B cell (primary cell): ENCODE measurements around the gene EVC. TPM values are rescaled to one million over a fixed set of nuclear protein-coding genes. Genes with fewer than 3 reads are reported as not detected.

Experiments used
- ATAC-seq: fragments of 200-7000 bp; cut with Tn5 transposase; one replicate; pipeline ENCODE4 v1.10.0; 2021; ENCODE audit warnings: low read depth, mild to moderate bottlenecking, moderate number of reproducible peaks, moderate library complexity
- CTCF ChIA-PET: fragments of 350-600 bp; sonication (Branson Sonifier 250); formaldehyde crosslinking; loops from one replicate; lab custom pipeline; 2021; ENCODE audit warnings: antibody characterized with exemption, inconsistent platforms; lab: Charles Lee
- POLR2A ChIA-PET: fragments of 350-600 bp; sonication (Branson Sonifier 250); formaldehyde crosslinking; loops from one replicate; lab custom pipeline; 2021; ENCODE audit warnings: antibody characterized with exemption; lab: Charles Lee
- DNase-seq: peaks from one replicate; pipeline ENCODE4 v3.0.0; 2013
- H2AFZ ChIP-seq: 2 replicates; pipeline ENCODE4 v1.6.1; 2012; ENCODE audit warnings: mild to moderate bottlenecking, low read depth, low read length; ENCODE audit not compliant: insufficient read depth, poor library complexity, severe bottlenecking
- H3K27ac ChIP-seq, 2 donors: 1 replicate in 1 of 2; 2 replicates in 1 of 2; pipeline ENCODE4 v1.5.1; 2012 to 2013; ENCODE audit warnings: low read length in 2 of 2, mild to moderate bottlenecking in 2 of 2, moderate library complexity in 1 of 2
- H3K27me3 ChIP-seq, 4 experiments: fragments of 200-600 bp in 1 of 4; sonication (generic) in 1 of 4; replicated peaks in 1 of 4; 1 replicate in 2 of 4; 2 replicates in 2 of 4; pipeline versions ENCODE4 v1.6.1 to v1.7.0; 2013 to 2016; ENCODE audit warnings: low read length in 3 of 4, mild to moderate bottlenecking in 2 of 4, mixed read lengths in 1 of 4, moderate library complexity in 1 of 4; ENCODE audit not compliant: insufficient read depth in 4 of 4, control insufficient read depth in 3 of 4; ENCODE audit errors: control extremely low read depth in 1 of 4
- H3K36me3 ChIP-seq, 2 experiments: replicated peaks in 1 of 2; 1 replicate in 1 of 2; 2 replicates in 1 of 2; pipeline versions ENCODE4 v1.6.1 to v1.7.1; 2013; ENCODE audit warnings: low read length in 1 of 2; ENCODE audit not compliant: insufficient read depth in 2 of 2, control insufficient read depth in 1 of 2; ENCODE audit errors: control extremely low read depth in 1 of 2, extremely low read depth in 1 of 2
- H3K4me1 ChIP-seq, 2 donors: fragments of 200-600 bp in 1 of 2; sonication (generic) in 1 of 2; 1 replicate in 1 of 2; 2 replicates in 1 of 2; pipeline versions ENCODE4 v1.5.1 to v1.6.1; 2013 to 2017; ENCODE audit warnings: low read length in 2 of 2; ENCODE audit not compliant: control insufficient read depth in 2 of 2, insufficient read depth in 2 of 2
- H3K4me2 ChIP-seq: replicated peaks from 2 replicates; pipeline ENCODE3; 2012; ENCODE audit warnings: mild to moderate bottlenecking, low read depth, low read length; ENCODE audit not compliant: poor library complexity, severe bottlenecking
- H3K4me3 ChIP-seq, 5 experiments: fragments of 200-600 bp in 1 of 5; sonication (generic) in 1 of 5; 1 replicate in 3 of 5; 2 replicates in 2 of 5; pipeline versions ENCODE4 v1.5.1 to v1.7.0; 2011 to 2016; ENCODE audit warnings: low read length in 4 of 5, mild to moderate bottlenecking in 4 of 5, low read depth in 2 of 5, control low read depth in 1 of 5, moderate library complexity in 1 of 5; ENCODE audit not compliant: insufficient read depth in 1 of 5; ENCODE audit errors: control extremely low read depth in 1 of 5, extremely low read depth in 1 of 5
- H3K79me2 ChIP-seq: fragments of 200-600 bp; sonication (generic); one replicate; pipeline ENCODE4 v1.6.0; 2016; ENCODE audit warnings: low read length; ENCODE audit not compliant: control insufficient read depth, insufficient read depth
- H3K9ac ChIP-seq: fragments of 200-600 bp; sonication (generic); 2 replicates; pipeline ENCODE4 v1.6.1; 2017; ENCODE audit warnings: mild to moderate bottlenecking, low read length, moderate library complexity
- H3K9me3 ChIP-seq, 3 donors: one replicate each; pipeline versions ENCODE4 v1.6.1 to v1.7.1; 2013; ENCODE audit warnings: low read length in 2 of 3; ENCODE audit not compliant: control insufficient read depth in 2 of 3, insufficient read depth in 1 of 3; ENCODE audit errors: control extremely low read depth in 1 of 3
- H4K20me1 ChIP-seq: 2 replicates; pipeline ENCODE4 v1.6.0; 2012; ENCODE audit warnings: mild to moderate bottlenecking, low read length; ENCODE audit not compliant: insufficient read depth, control insufficient read depth, poor library complexity, severe bottlenecking
- H3K27ac Mint-ChIP-seq: one replicate; pipeline ENCODE4 v1.8.0; 2021; ENCODE audit warnings: mixed read lengths
- H3K27me3 Mint-ChIP-seq: one replicate; pipeline ENCODE4 v1.8.0; 2021; ENCODE audit warnings: mixed read lengths
- H3K4me1 Mint-ChIP-seq: one replicate; pipeline ENCODE4 v1.8.0; 2021; ENCODE audit warnings: mixed read lengths
- H3K4me3 Mint-ChIP-seq: one replicate; pipeline ENCODE4 v1.8.0; 2021; ENCODE audit warnings: mixed read lengths
- H3K9me3 Mint-ChIP-seq: one replicate; pipeline ENCODE4 v1.8.0; 2022; ENCODE audit warnings: mixed read lengths; ENCODE audit not compliant: insufficient read depth
- EZH2 ChIP-seq: IDR thresholded peaks from 2 replicates; pipeline ENCODE4 v1.6.1; 2012; ENCODE audit warnings: borderline replicate concordance, low read depth, mild to moderate bottlenecking, moderate library complexity, low read length; ENCODE audit not compliant: insufficient read depth, poor library complexity, severe bottlenecking
- WGBS: methylation state at CpG from one replicate; pipeline ENCODE4 v1.1.5; 2013; ENCODE audit warnings: missing lambda C conversion rate; ENCODE audit not compliant: insufficient coverage; 5-methylcytosine and 5-hydroxymethylcytosine counted together
- intact Hi-C: fragments of 100-400 bp; cut with micrococcal nuclease; formaldehyde crosslinking; loops from one replicate; pipeline ENCODE4 v1.10.0; 2022
- polyA plus RNA-seq: library from polyadenylated mRNA; depleted of rRNA; stranded (reverse); fragments of >200 nt; gene quantifications from 2 replicates; pipeline ENCODE4 v1.2.3, GENCODE V29; 2012
- total RNA-seq, 2 donors: library from RNA; stranded (reverse); fragments of 120-200 nt in 1 of 2; gene quantifications; 1 replicate in 1 of 2; 2 replicates in 1 of 2; pipeline versions ENCODE4 v1.2.3 to v1.2.4, GENCODE V29; 2013 to 2022
- TF ChIP-seq, protein P1 (sequence below): fragments of 200-600 bp; IDR thresholded peaks from one replicate; pipeline ENCODE4 v1.8.0; 2022; ENCODE audit warnings: antibody characterized with exemption, mild to moderate bottlenecking

Gene EVC
- total and polyA plus RNA-seq, 2 donors (not counting 1 experiment from before 2014, with no cell fraction given) = 1.5 TPM; not detected in 1

DNA sequence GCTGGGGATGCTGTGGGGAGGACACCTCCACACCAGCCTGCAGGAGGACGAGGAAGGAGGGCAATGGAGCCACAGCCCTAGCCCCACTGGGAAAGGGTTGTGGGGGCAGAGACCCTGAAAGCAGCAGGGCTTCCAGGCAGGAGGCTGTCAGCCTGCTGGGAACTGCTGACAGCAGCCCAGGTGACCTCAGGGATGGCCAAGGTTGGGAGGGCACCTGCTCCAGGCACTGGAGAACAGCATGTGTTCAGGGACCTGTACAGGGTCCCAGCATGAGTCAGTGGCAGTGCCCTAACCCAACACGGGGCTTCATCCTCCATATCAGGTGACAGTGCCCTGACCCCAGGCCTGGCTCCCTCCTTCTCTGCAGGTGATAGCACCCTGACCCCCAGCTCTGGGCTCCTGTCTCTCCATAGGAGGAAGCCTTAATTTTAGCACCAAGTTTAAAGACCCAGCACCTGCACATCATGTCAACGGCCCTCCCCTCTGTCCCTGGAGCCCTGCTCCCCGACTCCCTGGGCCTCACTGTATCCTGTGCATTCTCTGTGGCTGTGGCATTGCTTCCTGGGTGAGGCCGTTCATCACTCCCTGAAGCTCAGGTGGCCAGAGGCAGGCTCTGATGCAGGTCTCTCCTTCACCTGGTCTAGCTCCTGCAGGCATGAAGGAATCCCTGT is 115.6 kb downstream of the EVC start:
- H3K36me3 ChIP-seq = no peaks in the 10 kb centered on the region
- H3K79me2 ChIP-seq = no peaks in the 10 kb centered on the region
- TF ChIP-seq EZH2 = no peak
- TF ChIP-seq, protein P1, sequence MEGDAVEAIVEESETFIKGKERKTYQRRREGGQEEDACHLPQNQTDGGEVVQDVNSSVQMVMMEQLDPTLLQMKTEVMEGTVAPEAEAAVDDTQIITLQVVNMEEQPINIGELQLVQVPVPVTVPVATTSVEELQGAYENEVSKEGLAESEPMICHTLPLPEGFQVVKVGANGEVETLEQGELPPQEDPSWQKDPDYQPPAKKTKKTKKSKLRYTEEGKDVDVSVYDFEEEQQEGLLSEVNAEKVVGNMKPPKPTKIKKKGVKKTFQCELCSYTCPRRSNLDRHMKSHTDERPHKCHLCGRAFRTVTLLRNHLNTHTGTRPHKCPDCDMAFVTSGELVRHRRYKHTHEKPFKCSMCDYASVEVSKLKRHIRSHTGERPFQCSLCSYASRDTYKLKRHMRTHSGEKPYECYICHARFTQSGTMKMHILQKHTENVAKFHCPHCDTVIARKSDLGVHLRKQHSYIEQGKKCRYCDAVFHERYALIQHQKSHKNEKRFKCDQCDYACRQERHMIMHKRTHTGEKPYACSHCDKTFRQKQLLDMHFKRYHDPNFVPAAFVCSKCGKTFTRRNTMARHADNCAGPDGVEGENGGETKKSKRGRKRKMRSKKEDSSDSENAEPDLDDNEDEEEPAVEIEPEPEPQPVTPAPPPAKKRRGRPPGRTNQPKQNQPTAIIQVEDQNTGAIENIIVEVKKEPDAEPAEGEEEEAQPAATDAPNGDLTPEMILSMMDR = no peak
- H2AFZ ChIP-seq = no peak overlapping the region
- no peak overlapping the region for H3K4me3 Mint-ChIP-seq
- no peak overlapping the region for H3K9ac ChIP-seq
- no peaks in the 10 kb centered on the region for H3K9me3 Mint-ChIP-seq
- WGBS = 14% methylated on average over 5 of the region's 5 CpGs
- no peaks in the 10 kb centered on the region for H3K9me3 ChIP-seq
- no peaks in the 10 kb centered on the region for H4K20me1 ChIP-seq
- H3K27ac ChIP-seq = no peak overlapping the region
- no peak overlapping the region for H3K4me3 ChIP-seq
- no peak for DNase-seq
- POLR2A ChIA-PET = no interaction called here
- no peak overlapping the region for H3K4me2 ChIP-seq
- no peaks in the 10 kb centered on the region for H3K27me3 ChIP-seq
- no peak overlapping the region for H3K27ac Mint-ChIP-seq
- ATAC-seq = no peak
- intact Hi-C loops = no loop called here
- H3K4me1 Mint-ChIP-seq = peaks cover 10% of the 10 kb centered on the region
- H3K4me1 ChIP-seq = no peaks in the 10 kb centered on the region
- H3K27me3 Mint-ChIP-seq = peaks cover 9% of the 10 kb centered on the region
- CTCF ChIA-PET = no interaction called here

DNA sequence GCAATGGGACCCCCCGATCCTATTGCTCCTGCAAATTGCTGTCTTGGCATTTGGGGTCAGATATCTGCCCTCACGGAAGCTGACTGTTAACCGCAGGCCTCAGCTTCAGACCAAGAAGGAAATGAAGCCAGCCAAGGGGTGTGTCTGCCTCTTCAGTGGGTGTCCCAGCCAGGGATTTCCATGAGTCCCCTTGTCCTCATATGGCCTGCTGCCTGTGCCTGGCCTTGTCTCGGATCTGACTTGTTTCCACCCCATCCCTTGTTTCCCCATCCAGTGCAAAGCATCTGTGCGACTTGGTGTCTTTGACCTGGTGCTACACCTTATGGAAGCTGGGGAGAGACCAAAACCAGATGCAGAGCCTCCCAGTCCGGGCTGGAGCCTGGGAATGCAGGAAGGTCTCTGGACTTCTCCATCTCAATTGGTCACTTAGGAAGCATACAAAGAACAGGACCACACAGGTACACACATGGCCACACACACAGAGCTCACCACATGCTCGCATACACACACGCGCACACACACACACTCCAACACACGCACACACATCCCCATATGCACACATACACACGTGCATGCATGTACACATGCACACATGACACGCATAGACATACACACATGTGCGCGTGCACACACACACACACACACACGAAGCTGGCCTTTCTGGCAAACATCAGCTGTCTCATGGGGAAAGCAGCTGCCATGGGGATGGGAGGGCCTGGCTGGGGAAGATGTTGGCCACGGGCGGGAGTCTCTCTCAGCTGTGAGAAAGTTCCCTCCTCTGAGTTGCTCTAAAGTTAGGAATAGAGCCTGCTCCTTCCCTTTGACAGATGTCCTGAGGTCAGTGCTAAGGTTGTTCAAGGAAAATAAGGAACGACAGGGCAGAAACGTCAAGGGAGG is 116.4 kb downstream of the EVC start:
- H3K4me2 ChIP-seq = no peak overlapping the region
- 40% methylated on average over 15 of the region's 19 CpGs for WGBS
- intact Hi-C loops = no loop called here
- ATAC-seq (no peak), DNase-seq (no peak)
- no peaks in the 10 kb centered on the region for H3K9me3 ChIP-seq
- no peak overlapping the region for H2AFZ ChIP-seq
- no peak for TF ChIP-seq EZH2
- TF ChIP-seq, protein P1 = no peak
- Mint-ChIP-seq H3K4me1 (peaks cover 4% of the 10 kb centered on the region), H3K4me3 (no peak overlapping the region), H3K27me3 (peaks cover 9% of the 10 kb centered on the region), H3K9me3 (no peaks in the 10 kb centered on the region), H3K27ac (no peak overlapping the region)
- ChIA-PET CTCF (no interaction called here), POLR2A (no interaction called here)
- no peaks in the 10 kb centered on the region for H3K36me3 ChIP-seq
- H3K4me3 ChIP-seq = no peak overlapping the region
- no peaks in the 10 kb centered on the region for H3K4me1 ChIP-seq
- no peak overlapping the region for H3K9ac ChIP-seq
- no peaks in the 10 kb centered on the region for H4K20me1 ChIP-seq
- H3K27me3 ChIP-seq = no peaks in the 10 kb centered on the region
- no peaks in the 10 kb centered on the region for H3K79me2 ChIP-seq
- no peak overlapping the region for H3K27ac ChIP-seq
